Suprapubic skin (tissue), 4 donors: ENCODE data around the gene ZFP3. TPM values are rescaled to one million over a fixed set of nuclear protein-coding genes. Genes with fewer than 3 reads are reported as not detected.
A peak's percentile ranks its signal among the peaks of the same experiment; 100 is the strongest.

Source experiments
- DNase-seq, 2 donors: peaks; one replicate each; pipeline ENCODE4 v3.0.0-alpha.2; 2019; ENCODE audit warnings: low spot score in 2 of 2
- H3K27ac ChIP-seq: fragments of 200-600 bp; sonication (generic); one replicate; pipeline ENCODE4 v1.5.1; 2019
- H3K27me3 ChIP-seq: fragments of 200-600 bp; sonication (generic); one replicate; pipeline ENCODE4 v1.5.1; 2019
- H3K36me3 ChIP-seq: fragments of 200-600 bp; sonication (generic); one replicate; pipeline ENCODE4 v1.5.1; 2019
- H3K4me1 ChIP-seq: fragments of 200-600 bp; sonication (generic); one replicate; pipeline ENCODE4 v1.5.1; 2019
- H3K4me3 ChIP-seq: fragments of 200-600 bp; sonication (generic); one replicate; pipeline ENCODE4 v1.5.1; 2019; ENCODE audit warnings: mild to moderate bottlenecking
- H3K9me3 ChIP-seq: fragments of 200-600 bp; sonication (generic); one replicate; pipeline ENCODE4 v1.5.1; 2019
- EP300 ChIP-seq: sonication (generic); formaldehyde crosslinking; IDR thresholded peaks from one replicate; pipeline ENCODE4 v1.6.1; 2017; ENCODE audit warnings: antibody characterized with exemption
- POLR2A ChIP-seq, 2 donors: fragments of 450-650 bp; IDR thresholded peaks; one replicate each; pipeline ENCODE4 v1.6.1; 2017; ENCODE audit warnings: antibody characterized with exemption in 2 of 2, mild to moderate bottlenecking in 2 of 2, moderate library complexity in 2 of 2
- POLR2AphosphoS5 ChIP-seq, 3 donors: sonication (generic); formaldehyde crosslinking; IDR thresholded peaks; one replicate each; pipeline ENCODE4 v1.6.1; 2017; ENCODE audit warnings: antibody characterized with exemption in 3 of 3
- WGBS: methylation state at CpG from one replicate; pipeline ENCODE4 v1.1.5; 2018; 5-methylcytosine and 5-hydroxymethylcytosine counted together
- total RNA-seq, 4 donors: library from RNA; depleted of rRNA; stranded (reverse); fragments of >200 nt; gene quantifications; one replicate each; pipeline ENCODE4 v1.1.0, GENCODE V29; 2016
- TF ChIP-seq, protein P1 (sequence below), 2 donors: fragments of 200-600 bp in 1 of 2; fragments of 450-650 bp in 1 of 2; sonication (generic) in 1 of 2; IDR thresholded peaks; one replicate each; pipeline ENCODE4 v1.5.1; 2016 to 2019; ENCODE audit warnings: antibody characterized with exemption in 2 of 2, mild to moderate bottlenecking in 1 of 2, moderate library complexity in 1 of 2

Gene ZFP3
- total RNA-seq, 4 donors from 2014 or later = 2.7 to 6.2 (median 4.4) TPM

DNA sequence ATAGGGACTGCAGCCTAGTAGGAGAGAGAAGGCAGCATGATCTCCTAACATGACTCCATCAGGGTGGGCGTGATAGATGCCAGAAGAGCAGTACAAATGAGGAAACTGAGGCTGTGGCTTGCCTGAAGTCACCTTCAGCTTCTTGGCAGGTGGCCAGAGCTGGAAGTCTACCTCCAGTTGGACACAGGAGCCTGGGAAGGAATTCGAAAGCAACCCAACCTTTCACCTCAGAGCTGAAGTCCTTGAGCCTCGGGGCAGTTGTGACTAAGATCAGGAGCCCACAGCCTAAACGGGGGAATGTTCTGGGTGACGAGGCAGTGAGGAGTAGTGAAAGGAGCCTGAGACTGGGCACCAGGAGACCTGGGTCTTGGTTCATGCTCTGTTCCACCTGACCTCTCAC lies 33.6 kb upstream of the ZFP3 start:
- Histone ChIP-seq H3K9me3 (no peaks in the 10 kb centered on the region), H3K4me1 (peaks cover 4% of the 10 kb centered on the region), H3K27ac (no peak overlapping the region), H3K27me3 (no peaks in the 10 kb centered on the region), H3K4me3 (no peak overlapping the region), H3K36me3 (no peaks in the 10 kb centered on the region)
- no peak for DNase-seq
- no peak for TF ChIP-seq POLR2AphosphoS5 (IDR thresholded peaks at IDR 0.05)
- TF ChIP-seq, protein P1, sequence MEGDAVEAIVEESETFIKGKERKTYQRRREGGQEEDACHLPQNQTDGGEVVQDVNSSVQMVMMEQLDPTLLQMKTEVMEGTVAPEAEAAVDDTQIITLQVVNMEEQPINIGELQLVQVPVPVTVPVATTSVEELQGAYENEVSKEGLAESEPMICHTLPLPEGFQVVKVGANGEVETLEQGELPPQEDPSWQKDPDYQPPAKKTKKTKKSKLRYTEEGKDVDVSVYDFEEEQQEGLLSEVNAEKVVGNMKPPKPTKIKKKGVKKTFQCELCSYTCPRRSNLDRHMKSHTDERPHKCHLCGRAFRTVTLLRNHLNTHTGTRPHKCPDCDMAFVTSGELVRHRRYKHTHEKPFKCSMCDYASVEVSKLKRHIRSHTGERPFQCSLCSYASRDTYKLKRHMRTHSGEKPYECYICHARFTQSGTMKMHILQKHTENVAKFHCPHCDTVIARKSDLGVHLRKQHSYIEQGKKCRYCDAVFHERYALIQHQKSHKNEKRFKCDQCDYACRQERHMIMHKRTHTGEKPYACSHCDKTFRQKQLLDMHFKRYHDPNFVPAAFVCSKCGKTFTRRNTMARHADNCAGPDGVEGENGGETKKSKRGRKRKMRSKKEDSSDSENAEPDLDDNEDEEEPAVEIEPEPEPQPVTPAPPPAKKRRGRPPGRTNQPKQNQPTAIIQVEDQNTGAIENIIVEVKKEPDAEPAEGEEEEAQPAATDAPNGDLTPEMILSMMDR (IDR thresholded peaks at IDR 0.05) = no peak
- no peak for TF ChIP-seq POLR2A (IDR thresholded peaks at IDR 0.05)
- no peak for TF ChIP-seq EP300
- WGBS = 100% methylated on average over 1 of the region's 5 CpGs

DNA sequence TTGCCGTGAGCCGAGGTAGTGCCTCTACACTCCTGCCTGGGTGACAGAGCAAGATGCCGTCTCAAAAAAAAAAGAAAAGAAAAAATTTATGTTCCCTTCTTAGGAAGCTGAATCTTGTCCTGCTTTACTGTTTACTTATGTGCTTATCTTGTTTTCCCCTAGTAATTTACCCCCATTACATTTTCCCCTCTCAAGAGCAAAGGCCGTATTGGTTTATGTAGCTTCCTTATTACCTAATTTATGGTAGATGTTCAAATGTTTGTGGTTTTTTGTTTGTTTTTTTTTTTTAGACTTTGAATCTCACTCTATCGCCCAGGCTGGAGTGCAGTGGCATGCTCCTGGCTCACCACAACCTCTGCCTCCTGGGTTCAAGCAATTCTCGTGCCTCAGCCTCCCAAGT lies 32.8 kb upstream of the ZFP3 start:
- TF ChIP-seq EP300 (no peak), POLR2AphosphoS5 (IDR thresholded peaks at IDR 0.05) (no peak), POLR2A (IDR thresholded peaks at IDR 0.05) (no peak)
- TF ChIP-seq, protein P1 (IDR thresholded peaks at IDR 0.05) = no peak
- Histone ChIP-seq H3K36me3 (no peaks in the 10 kb centered on the region), H3K9me3 (no peaks in the 10 kb centered on the region), H3K27ac (no peak overlapping the region), H3K27me3 (no peaks in the 10 kb centered on the region), H3K4me3 (no peak overlapping the region), H3K4me1 (peaks cover 10% of the 10 kb centered on the region)
- 86% methylated on average over 6 of the region's 6 CpGs for WGBS
- DNase-seq = no peak

- no peak for DNase-seq
- H3K4me3 ChIP-seq = no peak overlapping the region
- H3K4me1 ChIP-seq = peaks cover 10% of the 10 kb centered on the region
- H3K27ac ChIP-seq = no peak overlapping the region
- WGBS = 13% methylated on average over 2 of the region's 2 CpGs
- H3K9me3 ChIP-seq = no peaks in the 10 kb centered on the region
- no peak for TF ChIP-seq POLR2A (IDR thresholded peaks at IDR 0.05)
- no peak for TF ChIP-seq EP300
- no peak for TF ChIP-seq POLR2AphosphoS5 (IDR thresholded peaks at IDR 0.05)
- TF ChIP-seq, protein P1 (IDR thresholded peaks at IDR 0.05) = no peak
- H3K27me3 ChIP-seq = no peaks in the 10 kb centered on the region
- H3K36me3 ChIP-seq = no peaks in the 10 kb centered on the region
Observed at GRCh38 chr17:5047446-5047845, 30.8 kb upstream of the ZFP3 start.

GRCh38 chr17:5049314-5049841 lies 28.9 kb upstream of the ZFP3 start:
- TF ChIP-seq EP300 (no peak), POLR2A (IDR thresholded peaks at IDR 0.05) (no peak), POLR2AphosphoS5 (IDR thresholded peaks at IDR 0.05) (no peak)
- TF ChIP-seq, protein P1 (IDR thresholded peaks at IDR 0.05) = no peak
- no peak overlapping the region for H3K4me3 ChIP-seq
- H3K36me3 ChIP-seq = no peaks in the 10 kb centered on the region
- H3K27me3 ChIP-seq = no peaks in the 10 kb centered on the region
- H3K27ac ChIP-seq = peak overlapping the region; percentile 62
- no peak for DNase-seq
- peaks cover 10% of the 10 kb centered on the region for H3K4me1 ChIP-seq
- WGBS = 54% methylated on average over 5 of the region's 5 CpGs
- H3K9me3 ChIP-seq = no peaks in the 10 kb centered on the region

DNA sequence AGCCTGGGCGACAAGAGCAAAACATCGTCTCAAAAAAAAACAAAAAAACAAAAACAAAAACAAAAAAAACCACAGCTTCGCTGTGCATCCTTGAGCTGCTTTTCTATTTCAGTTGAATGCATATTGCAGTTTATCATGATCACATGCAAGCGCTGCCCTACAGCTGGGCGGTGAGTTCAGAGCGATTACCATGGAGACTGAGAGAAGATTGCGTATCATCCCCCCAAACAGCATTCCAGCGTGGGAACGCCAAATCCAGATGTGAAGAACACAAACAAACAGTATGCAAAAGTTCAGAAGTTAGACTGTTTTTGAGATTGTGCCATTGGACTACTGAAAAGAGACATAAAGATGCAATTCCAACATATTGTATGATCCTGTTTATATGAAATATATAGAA lies 28.0 kb upstream of the ZFP3 start:
- DNase-seq = no peak
- no peaks in the 10 kb centered on the region for H3K27me3 ChIP-seq
- H3K27ac ChIP-seq = no peak overlapping the region
- no peaks in the 10 kb centered on the region for H3K9me3 ChIP-seq
- peaks cover 10% of the 10 kb centered on the region for H3K4me1 ChIP-seq
- no peaks in the 10 kb centered on the region for H3K36me3 ChIP-seq
- WGBS = 62% methylated on average over 9 of the region's 9 CpGs
- H3K4me3 ChIP-seq = no peak overlapping the region
- TF ChIP-seq, protein P1 (IDR thresholded peaks at IDR 0.05) = no peak
- TF ChIP-seq POLR2A (IDR thresholded peaks at IDR 0.05) (no peak), EP300 (no peak), POLR2AphosphoS5 (IDR thresholded peaks at IDR 0.05) (no peak)
